HepG2 (cell line): ENCODE measurements around the gene TRMT112. TPM values are rescaled to one million over a fixed set of nuclear protein-coding genes. Genes with fewer than 3 reads are reported as not detected.

Experiments used
- ARNTL ChIP-seq: sonication (generic); formaldehyde crosslinking; IDR thresholded peaks from 2 replicates; pipeline ENCODE4 v1.4.0; 2020; ENCODE audit warnings: mild to moderate bottlenecking, missing genetic modification reagents
- CREB1 ChIP-seq, 2 experiments: fragments of 450-650 bp in 1 of 2; IDR thresholded peaks; 2 replicates each; pipeline ENCODE4 v1.6.1; 2016 to 2017; ENCODE audit warnings: control low read depth in 1 of 2, mild to moderate bottlenecking in 1 of 2, missing compliant biosample characterization in 1 of 2, missing genetic modification characterization in 1 of 2
- E2F1 ChIP-seq: sonication (generic); formaldehyde crosslinking; IDR thresholded peaks from 2 replicates; pipeline ENCODE4 v1.5.0; 2020; ENCODE audit warnings: missing genetic modification reagents
- HNRNPK ChIP-seq: fragments of 200-400 bp; formaldehyde crosslinking; IDR thresholded peaks from 2 replicates; pipeline ENCODE4 v1.6.1; 2018; ENCODE audit warnings: low read length, low read depth, moderate library complexity, mild to moderate bottlenecking; ENCODE audit not compliant: poor library complexity, severe bottlenecking
- MLLT10 ChIP-seq: sonication (generic); formaldehyde crosslinking; IDR thresholded peaks from 2 replicates; pipeline ENCODE4 v1.4.0; 2020; ENCODE audit warnings: missing genetic modification reagents
- NFYB ChIP-seq: sonication (generic); formaldehyde crosslinking; IDR thresholded peaks from 2 replicates; pipeline ENCODE4 v1.4.0; 2020; ENCODE audit warnings: missing genetic modification reagents
- POGZ ChIP-seq: sonication (generic); formaldehyde crosslinking; IDR thresholded peaks from 2 replicates; pipeline ENCODE4 v1.4.0; 2020; ENCODE audit warnings: mild to moderate bottlenecking, missing genetic modification reagents
- POLR2AphosphoS5 ChIP-seq: IDR thresholded peaks from 2 replicates; pipeline ENCODE4 v1.6.1; 2012; ENCODE audit warnings: low read depth, low read length
- POLR2G ChIP-seq: fragments of 200-400 bp; formaldehyde crosslinking; IDR thresholded peaks from 2 replicates; pipeline ENCODE4 v1.6.1; 2018; ENCODE audit warnings: mild to moderate bottlenecking, low read depth, low read length, moderate library complexity
- RAD51 ChIP-seq: fragments of 450-650 bp; IDR thresholded peaks from 2 replicates; pipeline ENCODE4 v1.6.1; 2016; ENCODE audit warnings: borderline replicate concordance
- RFXANK ChIP-seq: IDR thresholded peaks from 2 replicates; pipeline ENCODE4 v1.6.1; 2016
- TFDP2 ChIP-seq: sonication (generic); formaldehyde crosslinking; IDR thresholded peaks from 2 replicates; pipeline ENCODE4 v1.4.0; 2020; ENCODE audit warnings: missing genetic modification reagents
- THAP11 ChIP-seq: IDR thresholded peaks from 2 replicates; pipeline ENCODE4 v1.6.1; 2016; ENCODE audit warnings: missing biosample characterization, missing genetic modification reagents
- ZNF224 ChIP-seq: sonication (generic); formaldehyde crosslinking; IDR thresholded peaks from 2 replicates; pipeline ENCODE4 v1.5.0; 2020; ENCODE audit warnings: mild to moderate bottlenecking, missing genetic modification reagents
- ZNF276 ChIP-seq: sonication (generic); formaldehyde crosslinking; IDR thresholded peaks from 2 replicates; pipeline ENCODE4 v1.4.0; 2020; ENCODE audit warnings: mild to moderate bottlenecking, low read depth, missing genetic modification reagents
- ZNF556 ChIP-seq: sonication (generic); formaldehyde crosslinking; IDR thresholded peaks from 2 replicates; pipeline ENCODE4 v1.4.0; 2020; ENCODE audit warnings: mild to moderate bottlenecking, missing genetic modification reagents, borderline replicate concordance
- ZSCAN29 ChIP-seq: sonication (generic); formaldehyde crosslinking; conservative IDR thresholded peaks from 2 replicates; pipeline ENCODE4 v1.4.0; 2020; ENCODE audit warnings: mild to moderate bottlenecking, missing genetic modification reagents
- polyA plus RNA-seq, 8 experiments: library from polyadenylated mRNA; depleted of rRNA in 3 of 8; stranded (reverse) in 7 of 8; unstranded in 1 of 8; fragments of >200 nt; fragmentation: Illumina TruSeq in 4 of 8; extraction: Trizol in 4 of 8; gene quantifications; 2 replicates each; pipeline versions ENCODE4 v1.2.1 to v1.2.3, GENCODE V29; 2011 to 2016; ENCODE audit warnings: low read depth in 4 of 8, missing spikeins in 1 of 8, mixed read lengths in 1 of 8; ENCODE audit not compliant: insufficient read depth in 1 of 8
- total RNA-seq, 5 experiments: library from RNA; depleted of rRNA; stranded (reverse); fragments of >200 nt; fragmentation: Illumina TruSeq; extraction: Trizol; gene quantifications; 2 replicates each; pipeline ENCODE4 v1.2.3, GENCODE V29; 2016; ENCODE audit warnings: low read depth in 1 of 5
- TF ChIP-seq, protein P1 (sequence below): sonication (generic); IDR thresholded peaks from 2 replicates; pipeline ENCODE4 v1.6.1; 2016; ENCODE audit warnings: low read depth, borderline replicate concordance
- TF ChIP-seq, protein P2 (sequence below): sonication (generic); formaldehyde crosslinking; IDR thresholded peaks from 2 replicates; pipeline ENCODE4 v1.5.0; 2020; ENCODE audit warnings: mild to moderate bottlenecking, low read depth, missing genetic modification reagents, borderline replicate concordance
- TF ChIP-seq, protein P3 (sequence below), 2 experiments: fragments of 450-650 bp in 1 of 2; sonication (generic) in 1 of 2; formaldehyde crosslinking; IDR thresholded peaks; 2 replicates each; pipeline versions ENCODE4 v1.5.0 to v1.8.0; 2020 to 2022; ENCODE audit warnings: mild to moderate bottlenecking in 1 of 2, missing genetic modification reagents in 1 of 2

Gene TRMT112
- total and polyA plus RNA-seq, 2 of the 13 experiments (the other 11 are each of a cell fraction or from before 2014, with no cell fraction given): 186 to 409 TPM

DNA sequence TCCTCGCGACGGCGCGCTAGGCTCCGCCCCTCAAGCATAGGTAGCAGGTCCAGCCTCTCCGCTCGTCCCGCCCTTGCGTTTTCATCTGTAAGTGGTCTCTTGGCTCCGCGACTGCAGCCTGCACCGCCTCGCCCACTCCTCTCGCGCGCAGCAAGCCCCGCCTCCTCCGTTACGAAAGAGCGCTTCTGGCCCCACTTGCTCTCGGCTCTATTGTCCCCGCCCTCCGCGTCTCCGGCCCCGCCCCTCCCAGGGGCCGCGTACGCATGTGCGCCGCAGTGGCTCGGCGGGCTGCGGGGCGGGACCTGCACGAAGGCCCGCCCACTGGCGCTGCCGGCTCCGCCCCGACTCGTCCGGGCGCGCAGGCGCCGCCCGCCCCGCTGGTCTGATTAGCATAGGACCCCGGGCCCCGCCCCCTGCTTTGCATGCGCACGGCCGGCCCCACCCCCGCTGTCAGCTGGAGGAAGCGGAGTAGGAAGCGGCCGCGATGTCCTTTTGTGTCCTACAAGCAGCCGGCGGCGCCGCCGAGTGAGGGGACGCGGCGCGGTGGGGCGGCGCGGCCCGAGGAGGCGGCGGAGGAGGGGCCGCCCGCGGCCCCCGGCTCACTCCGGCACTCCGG, 12.2 kb downstream of the TRMT112 start, which contains the start of gene ESRRA (continued):
- TF ChIP-seq POLR2AphosphoS5: 0 out of 2 replicates have a peak, but pooled peaks have one; percentile 19
- no peak for TF ChIP-seq RFXANK (CRISPR knock-in tag)
- no peak for TF ChIP-seq ZNF556 (CRISPR knock-in tag)
- no peak for TF ChIP-seq ZNF224 (CRISPR knock-in tag)
- no peak for TF ChIP-seq RAD51
- 0 out of 2 replicates have a peak, but pooled peaks have one; percentile 5 for TF ChIP-seq ARNTL (CRISPR knock-in tag)
- peak; percentile 44; the same call in 1 of the 2 replicates for TF ChIP-seq E2F1 (CRISPR knock-in tag)
- TF ChIP-seq NFYB (CRISPR knock-in tag): peak; percentile 41; the same call in 1 of the 2 replicates
- TF ChIP-seq HNRNPK: peak; percentile 85
- TF ChIP-seq CREB1 (IDR thresholded peaks at IDR 0.05): peak; percentile 28
- TF ChIP-seq CREB1 (CRISPR knock-in tag; IDR thresholded peaks at IDR 0.05): no peak
- no peak for TF ChIP-seq MLLT10 (CRISPR knock-in tag)
- TF ChIP-seq POGZ (CRISPR knock-in tag): no peak
- no peak for TF ChIP-seq ZSCAN29 (CRISPR knock-in tag)
- no peak for TF ChIP-seq POLR2G
- TF ChIP-seq, protein P1, sequence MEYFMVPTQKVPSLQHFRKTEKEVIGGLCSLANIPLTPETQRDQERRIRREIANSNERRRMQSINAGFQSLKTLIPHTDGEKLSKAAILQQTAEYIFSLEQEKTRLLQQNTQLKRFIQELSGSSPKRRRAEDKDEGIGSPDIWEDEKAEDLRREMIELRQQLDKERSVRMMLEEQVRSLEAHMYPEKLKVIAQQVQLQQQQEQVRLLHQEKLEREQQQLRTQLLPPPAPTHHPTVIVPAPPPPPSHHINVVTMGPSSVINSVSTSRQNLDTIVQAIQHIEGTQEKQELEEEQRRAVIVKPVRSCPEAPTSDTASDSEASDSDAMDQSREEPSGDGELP: peak; percentile 95
- TF ChIP-seq, protein P2, sequence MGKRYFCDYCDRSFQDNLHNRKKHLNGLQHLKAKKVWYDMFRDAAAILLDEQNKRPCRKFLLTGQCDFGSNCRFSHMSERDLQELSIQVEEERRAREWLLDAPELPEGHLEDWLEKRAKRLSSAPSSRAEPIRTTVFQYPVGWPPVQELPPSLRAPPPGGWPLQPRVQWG (CRISPR knock-in tag): no peak
- peak; percentile 48; the same call in 1 of the 2 replicates for TF ChIP-seq THAP11 (CRISPR knock-in tag)
- TF ChIP-seq, protein P3, sequence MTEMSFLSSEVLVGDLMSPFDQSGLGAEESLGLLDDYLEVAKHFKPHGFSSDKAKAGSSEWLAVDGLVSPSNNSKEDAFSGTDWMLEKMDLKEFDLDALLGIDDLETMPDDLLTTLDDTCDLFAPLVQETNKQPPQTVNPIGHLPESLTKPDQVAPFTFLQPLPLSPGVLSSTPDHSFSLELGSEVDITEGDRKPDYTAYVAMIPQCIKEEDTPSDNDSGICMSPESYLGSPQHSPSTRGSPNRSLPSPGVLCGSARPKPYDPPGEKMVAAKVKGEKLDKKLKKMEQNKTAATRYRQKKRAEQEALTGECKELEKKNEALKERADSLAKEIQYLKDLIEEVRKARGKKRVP (CRISPR knock-in tag; IDR thresholded peaks at IDR 0.05): no peak
- no peak for TF ChIP-seq ZNF276 (CRISPR knock-in tag)
- peak; percentile 72 for TF ChIP-seq TFDP2
